Measurements from ENCODE around the gene STK17A.
A peak's percentile ranks its signal among the peaks of the same experiment; 100 is the strongest.

STK17A gene

GRCh38 chr7:43582503-43583423, at the start of gene STK17A:
Gene STK17A (plus strand): TSS chr7:43583108. CDS start chr7:43583244, 136 bp downstream.
- peak; percentile 91 for DNase-seq (ENCODE audit: low spot score)

GRCh38 chr7:43533801-43534479, 49.0 kb upstream of the STK17A start:
- no peak for DNase-seq (ENCODE audit: low spot score)

- no peak for DNase-seq (ENCODE audit: low spot score)
Observed at GRCh38 chr7:43535031-43535451, 47.9 kb upstream of the STK17A start.

- DNase-seq (ENCODE audit: low spot score), result no peak
Observed at GRCh38 chr7:43535810-43536585, 46.9 kb upstream of the STK17A start.

DNA sequence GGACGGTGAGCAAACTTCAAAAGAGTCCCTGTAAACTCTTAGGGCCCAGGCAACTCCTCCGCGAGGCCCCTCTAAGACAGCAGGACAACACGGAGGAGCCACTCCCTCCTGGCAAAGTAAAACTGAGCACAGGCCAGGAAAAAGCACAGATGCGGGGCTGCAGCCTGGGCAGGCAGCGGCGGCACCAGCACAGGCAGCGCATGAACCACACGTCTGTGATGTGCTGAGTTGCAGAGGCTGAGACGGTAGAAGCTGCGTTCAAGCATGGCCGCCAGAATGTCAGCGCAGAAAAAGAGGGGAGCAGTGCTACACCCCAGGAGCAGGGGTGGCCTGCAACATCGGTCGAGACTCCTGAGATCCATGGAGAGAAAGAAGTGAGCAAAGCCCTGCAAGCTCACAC, 46.1 kb upstream of the STK17A start:
- no peak for DNase-seq (ENCODE audit: low spot score)

DNA sequence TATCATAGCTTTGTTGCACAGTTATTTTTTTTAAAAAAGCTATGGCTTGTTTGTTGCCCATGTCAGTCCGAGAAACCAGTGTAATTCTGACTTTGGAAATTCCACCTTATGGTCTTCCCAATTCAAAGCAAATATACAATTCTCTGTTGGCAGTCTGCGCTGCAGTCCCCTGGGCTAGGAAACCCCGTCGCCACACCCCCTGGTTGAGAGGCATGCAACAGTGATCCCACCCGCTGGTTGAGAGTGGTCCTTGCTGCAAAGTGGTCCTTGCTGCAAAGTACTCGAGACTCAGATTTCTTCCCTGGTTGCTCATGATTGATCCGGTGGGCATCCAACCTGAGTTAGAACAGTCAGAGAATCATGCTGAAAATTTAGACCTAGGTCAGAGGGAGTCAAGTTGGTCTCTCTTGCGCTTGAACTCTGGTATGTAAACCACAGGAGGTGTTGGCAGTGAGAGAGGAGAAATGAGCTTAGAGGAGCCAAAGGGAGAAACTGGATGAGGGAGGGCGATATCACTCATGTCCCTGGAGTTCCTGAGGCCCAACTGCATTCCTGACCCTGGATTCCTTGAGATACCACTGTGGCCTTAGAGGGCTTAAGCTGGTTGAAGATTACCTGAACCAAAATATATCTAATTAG, 45.0 kb upstream of the STK17A start:
- no peak for DNase-seq (ENCODE audit: low spot score)

DNA sequence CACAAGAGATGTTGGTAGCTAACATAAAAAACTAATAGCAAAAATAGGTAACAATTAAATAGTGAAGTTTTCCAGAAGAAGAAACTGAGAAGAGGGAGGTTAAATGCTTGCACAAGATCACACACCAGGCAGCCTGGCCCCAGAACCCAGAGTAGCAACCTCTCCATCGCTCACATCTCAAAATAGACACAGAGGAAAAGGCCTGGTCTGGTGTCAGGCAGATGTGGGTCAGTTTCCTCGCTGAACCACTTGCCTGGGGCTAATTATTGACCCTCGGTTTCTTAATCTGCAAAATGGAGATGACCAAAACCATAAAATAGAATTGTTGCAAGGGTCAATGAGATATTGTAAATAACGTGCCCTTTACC, 44.5 kb upstream of the STK17A start:
- DNase-seq (ENCODE audit: low spot score), result no peak

DNA sequence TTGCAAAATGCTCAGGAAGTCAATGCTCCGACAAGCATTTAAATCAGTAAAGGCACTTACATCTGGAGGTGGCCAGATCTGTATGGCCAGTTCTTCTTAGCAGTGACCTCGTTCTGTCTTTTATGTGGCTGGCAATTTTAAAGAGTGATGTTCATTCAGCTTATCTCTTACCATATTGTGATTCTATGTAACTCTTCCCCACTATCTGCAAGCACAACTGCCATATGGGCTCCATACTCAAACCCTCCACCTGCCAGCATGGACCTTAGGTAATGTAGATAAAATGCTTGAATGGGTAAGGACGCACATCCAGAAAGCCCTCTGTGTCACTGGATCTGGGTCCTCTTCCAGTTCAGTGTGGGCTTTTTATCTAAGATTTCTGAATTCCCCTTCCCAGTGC, 42.4 kb upstream of the STK17A start:
- DNase-seq (ENCODE audit: low spot score), result no peak

- no peak for DNase-seq (ENCODE audit: low spot score)
Observed at GRCh38 chr7:43542716-43543115, 40.2 kb upstream of the STK17A start.

DNA sequence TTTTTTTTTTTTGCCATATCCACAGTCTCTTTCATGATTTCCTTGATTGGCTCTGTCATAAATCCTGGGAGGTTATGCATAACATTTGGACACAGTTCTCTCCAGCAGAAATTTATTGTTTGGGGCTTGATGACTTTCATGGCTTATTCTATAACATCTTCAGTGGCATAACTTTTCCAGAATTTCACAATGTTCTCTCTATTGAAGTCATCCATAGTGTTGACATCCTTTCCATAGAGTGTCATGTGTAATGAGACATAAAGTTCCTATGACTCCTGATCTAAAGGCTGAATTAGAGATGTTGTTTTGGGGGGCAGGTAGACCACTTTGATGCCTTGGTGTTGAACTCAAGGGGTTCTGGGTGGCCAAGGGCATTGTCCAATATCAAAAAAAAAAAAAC, 36.7 kb upstream of the STK17A start:
- DNase-seq (ENCODE audit: low spot score), result no peak

GRCh38 chr7:43550427-43550826, 32.5 kb upstream of the STK17A start:
- no peak for DNase-seq (ENCODE audit: low spot score)

DNA sequence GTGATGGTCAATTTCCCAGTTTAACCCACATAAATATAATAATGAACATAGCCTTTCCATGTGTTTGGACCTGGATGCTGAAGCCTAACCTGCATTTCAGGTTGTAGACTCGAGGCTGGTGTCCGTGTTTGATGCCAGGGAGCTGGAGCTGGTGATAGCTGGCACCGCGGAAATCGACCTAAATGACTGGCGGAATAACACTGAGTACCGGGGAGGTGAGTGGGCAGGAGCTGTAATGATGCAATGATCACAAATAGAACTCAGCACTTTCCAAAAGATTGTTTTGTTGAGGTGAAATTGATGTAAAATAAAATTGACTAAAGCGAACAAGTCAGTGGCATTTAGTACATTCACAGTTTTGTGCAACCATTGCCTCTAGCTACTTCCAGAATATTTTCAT, 30.8 kb upstream of the STK17A start:
- DNase-seq (ENCODE audit: low spot score), result peak; percentile 19

DNA sequence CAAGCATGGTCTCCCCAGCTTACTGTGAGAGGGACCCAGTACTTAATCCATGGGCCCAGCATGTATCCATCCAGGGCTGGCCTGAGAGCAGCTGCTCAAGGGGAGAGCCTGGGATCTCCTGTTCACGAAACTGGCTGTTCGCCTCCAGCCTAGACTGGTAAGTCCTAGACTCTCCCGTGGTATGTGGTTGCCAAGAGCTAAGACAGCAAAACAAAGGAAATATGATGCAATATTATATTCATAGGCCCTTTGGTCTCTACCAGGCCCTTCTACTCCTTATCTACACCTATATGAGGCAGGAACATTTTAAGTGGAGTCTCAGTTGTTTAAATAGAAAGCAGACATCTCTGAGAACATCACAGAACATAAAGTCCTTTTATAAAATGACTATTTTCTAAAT, 28.9 kb upstream of the STK17A start:
- no peak for DNase-seq (ENCODE audit: low spot score)

- no peak for DNase-seq (ENCODE audit: low spot score)
Observed at GRCh38 chr7:43554423-43554822, 28.5 kb upstream of the STK17A start.

DNA sequence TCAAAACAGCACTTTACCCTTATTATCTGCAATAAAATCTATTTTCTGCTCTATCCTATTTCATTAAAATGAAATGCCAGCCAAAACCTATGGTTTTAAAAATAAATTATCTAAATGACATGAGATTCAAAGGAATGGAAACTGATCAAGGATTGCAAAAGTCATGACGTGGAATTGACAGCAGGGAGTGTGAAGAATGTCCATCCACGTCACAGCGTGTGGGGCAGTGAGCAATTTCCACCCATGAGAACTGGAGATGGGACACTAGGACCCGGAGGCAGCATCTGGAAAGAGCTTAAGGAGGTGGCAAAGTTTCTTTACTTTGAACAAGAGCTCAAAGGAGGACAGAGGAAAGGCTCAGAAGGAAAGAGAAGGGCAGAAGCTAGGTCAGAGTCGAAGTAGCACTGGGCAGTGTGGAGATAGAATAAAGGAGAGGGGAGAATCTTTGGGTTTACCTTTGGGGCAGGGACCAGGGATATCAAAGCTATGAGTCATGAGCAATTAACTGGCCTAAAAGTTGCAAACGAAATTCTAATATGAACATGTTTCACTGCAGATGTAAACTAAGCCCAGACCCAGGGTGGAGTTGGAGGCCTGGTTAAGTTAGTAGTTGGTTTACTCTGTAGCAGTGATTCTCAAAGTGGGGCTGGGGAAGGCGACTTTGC, 24.9 kb upstream of the STK17A start:
- no peak for DNase-seq (ENCODE audit: low spot score)

GRCh38 chr7:43559171-43559945, 23.6 kb upstream of the STK17A start:
- no peak for DNase-seq (ENCODE audit: low spot score)

DNA sequence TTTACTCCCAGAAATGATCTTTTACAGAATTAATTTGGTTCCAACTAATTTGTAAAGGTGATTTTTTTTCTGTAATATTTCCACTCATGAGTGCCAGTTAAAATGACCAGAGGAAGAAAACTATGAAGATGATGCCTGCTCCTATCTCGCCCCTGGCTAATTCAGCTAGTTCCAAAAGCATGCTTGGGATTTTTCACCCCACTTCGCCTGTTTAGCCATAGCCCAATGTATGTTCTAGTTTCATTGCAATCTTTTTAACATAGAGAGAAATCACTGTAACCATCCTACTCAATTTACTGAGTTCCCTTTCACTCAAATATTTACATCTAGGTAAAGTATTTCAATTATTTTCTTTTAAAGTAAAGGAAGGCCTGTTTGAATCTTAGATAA, 23.0 kb upstream of the STK17A start:
- DNase-seq (ENCODE audit: low spot score), result no peak

DNA sequence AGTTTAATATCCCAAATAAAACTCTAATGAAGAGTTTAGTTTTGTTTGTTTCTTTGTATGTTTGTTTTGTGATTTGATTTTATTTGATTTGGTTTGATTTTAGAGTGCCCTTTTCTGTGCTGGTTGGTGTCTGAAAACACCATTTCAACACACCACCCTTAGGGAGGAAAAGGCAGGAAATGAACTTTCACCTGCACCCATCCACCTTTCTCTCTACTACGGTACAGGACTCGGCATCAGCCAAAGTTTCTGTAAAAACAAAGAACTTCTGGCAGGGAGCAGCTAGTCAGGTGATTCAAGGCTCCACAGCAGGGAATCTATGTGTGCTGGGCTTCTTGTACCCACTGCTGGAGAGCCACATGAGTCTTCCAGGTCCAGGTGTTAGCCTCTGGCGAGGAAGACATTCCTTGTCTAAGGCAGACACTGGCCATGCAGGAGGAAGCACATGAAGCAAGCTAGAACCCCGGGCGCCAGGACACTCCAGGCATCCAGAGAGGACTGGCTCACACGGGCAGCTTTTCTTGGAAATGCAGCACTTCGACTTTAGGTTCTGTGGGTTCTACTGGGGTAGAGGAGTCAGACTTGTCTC, 22.1 kb upstream of the STK17A start:
- no peak for DNase-seq (ENCODE audit: low spot score)

GRCh38 chr7:43562383-43562782, 20.5 kb upstream of the STK17A start:
- DNase-seq (ENCODE audit: low spot score), result no peak

DNA sequence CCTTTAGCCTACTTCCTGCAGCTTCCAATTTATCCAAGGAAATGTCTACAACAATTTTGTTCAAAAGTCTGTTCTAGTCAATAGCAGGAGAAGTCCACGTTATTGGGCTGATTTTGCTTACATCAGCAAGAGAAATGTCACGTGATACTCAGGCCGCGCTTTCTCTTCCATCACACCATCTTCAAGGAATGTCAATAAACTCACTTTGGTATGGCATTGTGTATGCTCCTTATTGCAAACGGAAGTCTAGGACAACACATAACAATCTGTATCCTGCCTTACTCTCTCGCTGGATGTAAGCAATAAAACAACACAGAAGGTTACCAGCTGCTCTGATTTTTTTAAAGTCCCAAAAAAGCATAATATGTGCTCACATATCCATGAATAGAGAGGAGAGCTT, 17.1 kb upstream of the STK17A start:
- no peak for DNase-seq (ENCODE audit: low spot score)

Data from putamen (tissue), 1 donor.